ENCODE measurements around the gene SHFL.

The SHFL gene

GRCh38 chr19:10069046-10069445, 17.1 kb upstream of the SHFL start:
- Histone ChIP-seq H3K4me1 (ENCODE audit: control insufficient read depth, insufficient read depth, low read length) (no peaks in the 10 kb centered on the region), H3K36me3 (ENCODE audit: control insufficient read depth in 2 of 2, insufficient read depth in 1 of 2, low read length in 2 of 2) (no peaks in the 10 kb centered on the region), H3K4me3 (ENCODE audit: low read depth, low read length) (no peak overlapping the region), H3K9me3 (ENCODE audit: control insufficient read depth, insufficient read depth, low read depth, low read length) (no peaks in the 10 kb centered on the region), H3K27ac (ENCODE audit: extremely low read depth, low read depth, low read length) (no peak overlapping the region)
- ChIA-PET CTCF (interaction anchor here (0.6 kb wide), 1 partner anchor 196 kb away, joined by 3 read pairs; no protein-coding TSS in a partner anchor), POLR2A (no interaction called here)
- no peak for TF ChIP-seq SCRT1 (tag by site-specific recombination; IDR thresholded peaks at IDR 0.05; ENCODE audit: borderline replicate concordance)
- TF ChIP-seq ZNF138 (tag by site-specific recombination; IDR thresholded peaks at IDR 0.05; ENCODE audit: borderline replicate concordance): no peak
- TF ChIP-seq EGR2 (tag by site-specific recombination; IDR thresholded peaks at IDR 0.05; ENCODE audit: low read depth): no peak
- no peak for TF ChIP-seq ZNF776 (tag by site-specific recombination; IDR thresholded peaks at IDR 0.05; ENCODE audit: borderline replicate concordance)

GRCh38 chr19:10070730-10071446, 15.2 kb upstream of the SHFL start:
- CTCF ChIA-PET: no interaction called here
- H3K27ac ChIP-seq (ENCODE audit: extremely low read depth, low read depth, low read length): no peak overlapping the region
- no peaks in the 10 kb centered on the region for H3K4me1 ChIP-seq (ENCODE audit: control insufficient read depth, insufficient read depth, low read length)
- H3K9me3 ChIP-seq (ENCODE audit: control insufficient read depth, insufficient read depth, low read depth, low read length): no peaks in the 10 kb centered on the region
- no peak overlapping the region for H3K4me3 ChIP-seq (ENCODE audit: low read depth, low read length)
- H3K36me3 ChIP-seq (ENCODE audit: control insufficient read depth in 2 of 2, insufficient read depth in 1 of 2, low read length in 2 of 2): no peaks in the 10 kb centered on the region
- TF ChIP-seq KLF9 (tag by site-specific recombination; IDR thresholded peaks at IDR 0.05; ENCODE audit: low read depth): 0 out of 2 replicates have a peak, but pooled peaks have one; percentile 14
- TF ChIP-seq KLF17 (tag by site-specific recombination; IDR thresholded peaks at IDR 0.05): no peak
- POLR2A ChIA-PET: no interaction called here

DNA sequence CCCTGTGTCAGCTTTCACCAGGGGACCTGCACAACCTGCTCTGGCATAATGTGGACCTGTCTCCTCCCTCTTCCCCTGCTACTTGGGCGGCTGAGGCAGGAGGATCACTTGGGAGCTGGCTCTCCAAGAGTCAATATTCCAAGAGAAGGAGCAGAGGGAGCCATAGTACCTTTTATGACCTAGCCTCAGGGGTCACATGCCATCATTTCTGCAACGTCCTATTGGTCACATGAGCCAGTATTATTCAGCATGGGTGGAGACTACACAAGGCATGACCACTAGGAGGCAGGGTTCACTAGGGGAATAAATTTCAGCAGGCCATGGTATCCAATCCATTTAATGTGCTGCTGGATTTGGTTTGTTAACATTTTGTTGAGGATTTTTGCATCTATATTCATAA, 12.0 kb upstream of the SHFL start:
- Histone ChIP-seq H3K9me3 (ENCODE audit: control insufficient read depth, insufficient read depth, low read depth, low read length) (no peaks in the 10 kb centered on the region), H3K27ac (ENCODE audit: extremely low read depth, low read depth, low read length) (no peak overlapping the region), H3K4me1 (ENCODE audit: control insufficient read depth, insufficient read depth, low read length) (no peaks in the 10 kb centered on the region), H3K4me3 (ENCODE audit: low read depth, low read length) (no peak overlapping the region), H3K36me3 (ENCODE audit: control insufficient read depth in 2 of 2, insufficient read depth in 1 of 2, low read length in 2 of 2) (no peaks in the 10 kb centered on the region)
- ChIA-PET POLR2A (interaction anchor here (0.7 kb wide), 1 partner anchor 22 kb away, joined by 5 read pairs; no protein-coding TSS in a partner anchor), CTCF (interaction anchor here (0.6 to 1.8 kb wide), 3 partner anchors 10 to 1651 kb away, joined by 3 to 5 read pairs (median 3); no protein-coding TSS in a partner anchor)
- TF ChIP-seq ZNF37A (tag by site-specific recombination; IDR thresholded peaks at IDR 0.05) (no peak), KLF9 (tag by site-specific recombination; IDR thresholded peaks at IDR 0.05; ENCODE audit: low read depth) (no peak), ZNF561 (tag by site-specific recombination; IDR thresholded peaks at IDR 0.05; ENCODE audit: borderline replicate concordance) (no peak), SETDB1 (IDR thresholded peaks at IDR 0.05; ENCODE audit: insufficient read length, low read length) (peak; percentile 79), ZNF366 (tag by site-specific recombination; conservative IDR thresholded peaks at IDR 0.05) (no peak), ZNF664 (tag by site-specific recombination; IDR thresholded peaks at IDR 0.05) (no peak), ZNF621 (tag by site-specific recombination; IDR thresholded peaks at IDR 0.05) (no peak), ZNF350 (tag by site-specific recombination; IDR thresholded peaks at IDR 0.05) (peak; percentile 98), SP7 (tag by site-specific recombination; IDR thresholded peaks at IDR 0.05) (no peak), BCL11A (tag by site-specific recombination; IDR thresholded peaks at IDR 0.05; ENCODE audit: low read depth) (no peak)

DNA sequence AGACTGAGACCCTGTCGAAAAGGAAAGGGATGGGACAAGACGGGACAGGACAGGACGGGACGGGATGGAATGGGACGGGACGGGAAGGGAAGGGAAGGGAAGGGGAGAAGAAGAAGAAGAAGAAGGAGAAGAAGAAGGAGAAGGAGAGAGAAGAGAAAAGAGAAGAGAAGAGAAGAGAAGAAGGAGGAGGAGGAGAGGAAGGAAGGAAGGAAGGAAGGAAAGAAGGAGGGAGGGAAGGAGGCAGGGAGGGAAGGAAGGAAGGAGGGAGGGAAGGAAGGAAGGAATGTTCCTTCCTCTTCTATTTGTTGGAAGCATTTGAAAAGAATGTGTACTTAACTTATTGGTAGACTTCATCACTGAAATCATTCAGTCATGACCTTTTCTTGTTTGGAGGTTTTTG, 9.6 kb upstream of the SHFL start:
- CTCF ChIA-PET: interaction anchor here (0.9 kb wide), 1 partner anchor 174 kb away, joined by 7 read pairs; no protein-coding TSS in a partner anchor
- Histone ChIP-seq H3K36me3 (ENCODE audit: control insufficient read depth in 2 of 2, insufficient read depth in 1 of 2, low read length in 2 of 2) (no peaks in the 10 kb centered on the region), H3K4me1 (ENCODE audit: control insufficient read depth, insufficient read depth, low read length) (no peaks in the 10 kb centered on the region), H3K27ac (ENCODE audit: extremely low read depth, low read depth, low read length) (no peak overlapping the region), H3K4me3 (ENCODE audit: low read depth, low read length) (no peak overlapping the region), H3K9me3 (ENCODE audit: control insufficient read depth, insufficient read depth, low read depth, low read length) (no peaks in the 10 kb centered on the region)
- POLR2A ChIA-PET: no interaction called here
- TF ChIP-seq ZNF366 (tag by site-specific recombination; conservative IDR thresholded peaks at IDR 0.05) (peak; percentile 79), ZNF114 (tag by site-specific recombination; IDR thresholded peaks at IDR 0.05) (no peak)

Data from HEK293 (cell line).